Activated T-cell treated with anti-CD3 and anti-CD28 coated beads, Interleukin-2, amount 50 U/mL, for 72 hours (primary cell): ENCODE data around the gene INHA. TPM values are rescaled to one million over a fixed set of nuclear protein-coding genes. Genes with fewer than 3 reads are reported as not detected.

Experiments
- ATAC-seq, 2 donors: fragments of 150-1000 bp; cut with Tn5 transposase; replicated peaks in 1 of 2; 2 replicates each; pipeline ENCODE4 v1.10.0; 2021; ENCODE audit warnings: moderate library complexity in 2 of 2, mild to moderate bottlenecking in 1 of 2
- DNase-seq, 2 donors: peaks; one replicate each; pipeline ENCODE4 v3.0.0; 2021 to 2022; ENCODE audit warnings: mixed read lengths in 1 of 2
- H3K27ac Mint-ChIP-seq: one replicate; pipeline ENCODE4 v1.8.0; 2022; ENCODE audit warnings: mild to moderate bottlenecking, moderate library complexity, mixed read lengths
- H3K27me3 Mint-ChIP-seq: one replicate; pipeline ENCODE4 v1.8.0; 2022; ENCODE audit warnings: low read depth, mixed read lengths
- H3K36me3 Mint-ChIP-seq, 2 donors: one replicate each; pipeline ENCODE4 v1.8.0; 2022; ENCODE audit warnings: mixed read lengths in 2 of 2, mild to moderate bottlenecking in 1 of 2; ENCODE audit not compliant: insufficient read depth in 2 of 2
- H3K4me1 Mint-ChIP-seq: one replicate; pipeline ENCODE4 v1.8.0; 2022; ENCODE audit warnings: low read depth, mixed read lengths
- H3K4me3 Mint-ChIP-seq, 2 donors: one replicate each; pipeline ENCODE4 v1.8.0; 2022; ENCODE audit warnings: mild to moderate bottlenecking in 2 of 2, mixed read lengths in 2 of 2, moderate library complexity in 2 of 2
- H3K9me3 Mint-ChIP-seq, 2 donors: one replicate each; pipeline ENCODE4 v1.8.0; 2022; ENCODE audit warnings: mixed read lengths in 2 of 2
- total RNA-seq, 2 donors: library from RNA; stranded (reverse); gene quantifications; one replicate each; pipeline ENCODE4 v1.2.3, GENCODE V29; 2022

The INHA gene
- total RNA-seq, 2 donors from 2014 or later = not detected

DNA sequence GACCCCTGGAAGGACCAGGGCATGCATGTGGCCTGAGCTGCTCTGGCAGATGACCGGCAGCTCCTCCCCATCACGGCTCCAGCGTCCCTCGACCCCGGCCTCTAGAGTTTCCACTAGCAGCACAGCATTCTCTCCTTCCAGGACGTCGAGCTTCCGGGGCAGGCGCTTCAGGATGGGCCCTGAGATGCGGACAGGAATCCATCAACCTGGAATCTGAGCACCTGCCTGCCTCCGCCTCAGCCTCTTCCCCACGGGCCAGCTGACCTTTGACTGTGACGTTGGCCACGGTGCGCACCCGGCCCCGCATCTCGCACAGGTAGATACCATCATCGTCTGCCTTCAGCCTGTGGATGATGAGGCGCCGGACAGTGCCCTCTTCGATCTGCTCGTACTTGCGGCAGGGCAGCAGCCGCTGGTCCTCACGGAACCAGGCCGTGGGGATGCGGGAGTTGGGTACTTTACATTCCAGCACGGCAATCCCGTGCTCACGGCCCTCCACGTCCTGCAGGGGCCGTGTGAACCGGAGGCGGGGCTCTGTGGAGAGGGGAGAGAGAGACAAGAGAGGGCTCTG is 4.2 kb upstream of the INHA start:
- no peak for DNase-seq
- H3K4me3 Mint-ChIP-seq = no peak overlapping the region
- no peaks in the 10 kb centered on the region for H3K36me3 Mint-ChIP-seq
- no peaks in the 10 kb centered on the region for H3K9me3 Mint-ChIP-seq
- H3K4me1 Mint-ChIP-seq = no peaks in the 10 kb centered on the region
- H3K27ac Mint-ChIP-seq = no peak overlapping the region
- H3K27me3 Mint-ChIP-seq = peaks cover 34% of the 10 kb centered on the region
- no peak for ATAC-seq

DNA sequence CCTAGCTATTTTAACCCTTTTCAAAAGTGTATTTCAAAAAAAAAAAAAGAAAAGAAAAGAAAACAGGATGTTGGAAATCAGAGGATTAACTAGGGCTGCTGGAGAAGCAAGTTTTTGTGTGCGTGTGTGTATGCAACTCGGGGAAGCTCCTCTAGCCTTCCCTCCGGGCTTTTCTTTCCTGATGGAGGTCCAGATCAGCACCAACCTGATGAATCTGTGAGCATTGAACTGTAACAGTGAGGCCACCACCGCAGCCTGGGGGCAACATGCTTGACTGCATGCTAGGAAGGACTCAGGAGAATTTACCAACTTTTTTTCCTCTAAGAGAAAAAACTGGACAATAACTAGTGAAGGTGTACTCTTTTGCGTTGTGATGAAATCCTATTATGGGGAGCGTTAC is 3.1 kb upstream of the INHA start:
- ATAC-seq (no peak), DNase-seq (no peak)
- Mint-ChIP-seq H3K4me1 (no peaks in the 10 kb centered on the region), H3K36me3 (no peaks in the 10 kb centered on the region), H3K27me3 (peaks cover 43% of the 10 kb centered on the region), H3K9me3 (no peaks in the 10 kb centered on the region), H3K27ac (no peak overlapping the region), H3K4me3 (no peak overlapping the region)

DNA sequence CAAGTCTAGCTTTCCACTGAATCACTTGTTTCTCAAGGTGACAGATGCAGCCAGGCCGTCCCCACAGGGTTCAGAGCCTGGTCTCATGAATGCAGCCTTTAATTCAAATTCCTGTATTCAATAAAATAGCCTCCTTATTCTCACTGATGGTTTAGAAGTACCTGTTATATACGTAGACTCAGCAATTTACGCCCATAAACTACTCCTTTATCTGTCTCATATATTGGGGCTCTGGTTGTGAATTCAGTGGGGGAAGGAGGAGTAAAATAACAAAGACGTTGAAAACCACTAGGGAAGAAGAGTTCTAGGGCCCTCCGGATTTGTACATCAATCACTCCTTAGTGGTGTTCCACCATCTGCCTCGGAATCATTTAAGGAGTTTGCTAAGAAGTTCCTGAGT is 2.5 kb upstream of the INHA start:
- Mint-ChIP-seq H3K9me3 (no peaks in the 10 kb centered on the region), H3K27me3 (peaks cover 38% of the 10 kb centered on the region), H3K27ac (no peak overlapping the region), H3K4me1 (no peaks in the 10 kb centered on the region), H3K36me3 (no peaks in the 10 kb centered on the region), H3K4me3 (peak overlapping the region; percentile 0 to 56)
- ATAC-seq (no peak), DNase-seq (no peak)

DNA sequence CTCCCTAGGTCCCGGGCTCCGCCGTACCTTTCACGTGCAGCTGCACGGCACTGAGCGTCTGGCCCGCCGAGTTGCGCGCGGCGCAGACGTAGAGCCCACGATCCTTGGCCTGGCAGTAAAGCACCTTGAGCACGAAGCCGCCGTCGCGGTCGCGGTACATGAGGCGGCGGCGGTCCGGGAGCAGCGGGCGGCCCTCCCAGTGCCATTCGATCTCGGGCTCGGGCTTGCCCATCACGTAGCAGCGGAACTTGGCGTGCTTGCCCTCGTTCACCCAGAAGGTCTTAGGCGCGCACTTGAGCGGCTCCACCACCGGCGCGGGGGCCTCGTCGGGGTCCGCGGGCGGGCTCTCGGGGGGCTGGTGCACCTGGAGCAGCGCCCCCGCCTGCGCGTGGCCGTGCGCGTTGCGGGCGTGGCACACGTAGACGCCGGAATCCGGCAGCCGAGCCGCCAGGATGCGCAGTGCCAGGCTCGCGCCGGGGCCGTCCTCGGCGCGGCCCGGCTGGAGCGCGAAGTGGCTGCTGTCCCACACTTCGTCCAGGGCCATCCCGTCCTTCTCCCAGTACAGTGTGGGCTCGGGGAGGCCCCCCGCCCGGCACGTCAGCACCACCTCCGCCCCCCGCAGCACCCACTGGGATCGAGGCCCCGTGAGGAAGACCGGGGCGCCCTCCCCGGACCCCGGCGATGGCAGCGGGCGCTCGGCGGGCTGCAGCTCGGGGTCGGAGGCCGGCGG is 1.8 kb upstream of the INHA start:
- no peaks in the 10 kb centered on the region for H3K4me1 Mint-ChIP-seq
- H3K9me3 Mint-ChIP-seq = no peaks in the 10 kb centered on the region
- H3K36me3 Mint-ChIP-seq = no peaks in the 10 kb centered on the region
- ATAC-seq = peak; percentile 43 to 61
- H3K27ac Mint-ChIP-seq = no peak overlapping the region
- H3K27me3 Mint-ChIP-seq = peaks cover 44% of the 10 kb centered on the region
- peak overlapping the region; percentile 36 to 62 for H3K4me3 Mint-ChIP-seq
- DNase-seq = peak in 1 of 2 donors; percentile 22

DNA sequence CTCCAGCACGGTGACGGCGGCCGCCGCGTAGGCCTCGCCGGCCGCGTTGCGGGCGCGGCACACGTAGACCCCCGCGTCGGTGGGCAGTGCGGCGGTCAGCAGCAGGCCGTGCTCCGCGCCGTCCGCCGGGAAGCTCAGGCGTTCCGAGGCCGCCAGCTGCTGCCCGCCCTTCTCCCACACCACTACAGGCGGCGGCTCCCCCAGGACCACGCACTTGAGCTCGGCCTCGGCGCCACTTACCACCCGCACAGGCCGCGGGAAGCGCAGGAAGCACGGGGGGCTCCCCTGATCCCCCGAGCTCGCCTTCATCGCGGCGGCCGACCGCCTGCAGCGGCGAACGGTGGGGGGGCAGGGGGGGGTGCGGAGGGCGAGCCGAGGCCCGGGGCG is 1.2 kb upstream of the INHA start:
- Mint-ChIP-seq H3K27ac (no peak overlapping the region), H3K9me3 (no peaks in the 10 kb centered on the region)
- peak; percentile 24 to 25 for ATAC-seq

DNA sequence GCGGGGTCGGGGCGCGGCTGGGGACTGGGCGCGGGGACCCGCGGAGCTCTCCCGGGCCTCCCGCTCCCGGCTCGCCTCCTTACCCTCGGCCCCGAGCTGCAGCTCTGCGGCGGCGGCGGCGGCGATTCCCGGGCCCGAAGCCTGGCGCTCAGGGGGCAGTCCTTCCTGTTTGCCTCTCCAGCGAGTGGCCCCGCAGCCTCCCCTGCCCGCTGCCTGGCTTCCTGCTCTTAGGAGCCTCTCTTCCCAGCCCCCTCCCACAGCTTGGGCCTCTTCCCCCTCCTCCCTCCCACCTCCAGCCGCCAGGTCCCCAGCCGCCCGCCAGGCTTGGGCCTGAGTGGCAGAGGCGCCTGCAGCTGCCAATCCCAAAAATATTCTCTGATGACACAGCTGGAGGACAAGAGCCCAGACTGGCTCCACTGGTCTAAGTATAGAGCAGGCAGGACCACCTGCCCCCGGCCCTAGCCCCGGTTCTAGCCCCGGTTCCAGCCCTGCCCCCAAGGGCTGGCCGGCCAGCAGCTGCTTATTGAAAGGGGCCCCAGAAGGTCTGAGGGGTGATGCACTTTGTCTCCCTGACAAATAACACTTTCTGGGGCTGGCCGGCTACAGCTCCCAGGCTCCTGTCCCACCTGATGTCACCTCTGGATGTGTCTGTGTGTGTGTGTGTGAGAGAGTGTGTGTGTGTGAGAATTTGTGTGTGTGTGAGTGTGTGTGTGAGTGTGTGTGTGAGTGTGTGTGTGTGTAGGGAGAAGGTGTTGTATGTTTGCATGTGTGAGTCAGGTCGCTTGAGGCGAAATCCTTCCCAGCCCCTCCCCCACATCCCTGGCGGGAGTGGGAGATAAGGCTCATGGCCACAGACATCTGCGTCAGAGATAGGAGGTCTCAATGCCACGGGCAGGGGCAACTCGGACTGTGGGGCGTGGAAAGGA is 536 bp upstream of the INHA start, which contains the start of gene OBSL1:
OBSL1 (minus strand) TSS at position 229 of the 926 bp plus-strand sequence. CDS start 307 bp downstream, outside the sequence.
- Mint-ChIP-seq H3K27ac (no peak within 1 kb of the TSS), H3K4me1 (no peaks in the 10 kb centered on the region), H3K36me3 (no peaks in the 10 kb centered on the region), H3K27me3 (peaks cover 50% of the 10 kb centered on the region), H3K4me3 (peak within 1 kb of the TSS in 1 of 2 donors; percentile 62), H3K9me3 (no peaks in the 10 kb centered on the region)
- ATAC-seq (peak in 1 of 2 donors; percentile 25), DNase-seq (no peak)

More for the DNA sequence above, 1.2 kb upstream of the INHA start:
- Mint-ChIP-seq H3K36me3 (no peaks in the 10 kb centered on the region), H3K4me1 (no peaks in the 10 kb centered on the region), H3K4me3 (peak overlapping the region in 1 of 2 donors; percentile 31), H3K27me3 (peaks cover 49% of the 10 kb centered on the region)
- no peak for DNase-seq

DNA sequence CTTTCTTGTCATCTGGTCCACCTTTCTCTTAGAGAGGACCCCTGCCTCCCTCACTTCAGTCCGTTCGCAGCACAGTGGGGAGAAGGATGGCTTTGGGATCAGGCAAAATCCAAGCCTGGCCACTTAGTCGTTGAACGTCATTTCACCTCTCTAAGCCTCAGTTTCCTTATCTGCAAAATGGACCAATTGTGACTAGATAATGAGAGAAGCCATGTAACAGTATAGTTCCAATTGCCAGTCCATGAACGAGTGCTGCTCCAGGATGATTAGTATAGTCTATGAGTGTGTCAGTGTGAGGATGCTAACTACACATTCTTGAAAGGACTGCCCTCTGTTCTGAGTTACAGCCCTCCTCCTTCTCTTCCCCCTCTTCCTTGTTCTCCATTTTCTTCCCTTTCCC is 1.1 kb downstream of the INHA start:
- ATAC-seq (no peak), DNase-seq (no peak)
- no peaks in the 10 kb centered on the region for H3K9me3 Mint-ChIP-seq
- no peak overlapping the region for H3K27ac Mint-ChIP-seq
- no peak overlapping the region for H3K4me3 Mint-ChIP-seq
- peaks cover 55% of the 10 kb centered on the region for H3K27me3 Mint-ChIP-seq
- H3K36me3 Mint-ChIP-seq = no peaks in the 10 kb centered on the region
- H3K4me1 Mint-ChIP-seq = no peaks in the 10 kb centered on the region

DNA sequence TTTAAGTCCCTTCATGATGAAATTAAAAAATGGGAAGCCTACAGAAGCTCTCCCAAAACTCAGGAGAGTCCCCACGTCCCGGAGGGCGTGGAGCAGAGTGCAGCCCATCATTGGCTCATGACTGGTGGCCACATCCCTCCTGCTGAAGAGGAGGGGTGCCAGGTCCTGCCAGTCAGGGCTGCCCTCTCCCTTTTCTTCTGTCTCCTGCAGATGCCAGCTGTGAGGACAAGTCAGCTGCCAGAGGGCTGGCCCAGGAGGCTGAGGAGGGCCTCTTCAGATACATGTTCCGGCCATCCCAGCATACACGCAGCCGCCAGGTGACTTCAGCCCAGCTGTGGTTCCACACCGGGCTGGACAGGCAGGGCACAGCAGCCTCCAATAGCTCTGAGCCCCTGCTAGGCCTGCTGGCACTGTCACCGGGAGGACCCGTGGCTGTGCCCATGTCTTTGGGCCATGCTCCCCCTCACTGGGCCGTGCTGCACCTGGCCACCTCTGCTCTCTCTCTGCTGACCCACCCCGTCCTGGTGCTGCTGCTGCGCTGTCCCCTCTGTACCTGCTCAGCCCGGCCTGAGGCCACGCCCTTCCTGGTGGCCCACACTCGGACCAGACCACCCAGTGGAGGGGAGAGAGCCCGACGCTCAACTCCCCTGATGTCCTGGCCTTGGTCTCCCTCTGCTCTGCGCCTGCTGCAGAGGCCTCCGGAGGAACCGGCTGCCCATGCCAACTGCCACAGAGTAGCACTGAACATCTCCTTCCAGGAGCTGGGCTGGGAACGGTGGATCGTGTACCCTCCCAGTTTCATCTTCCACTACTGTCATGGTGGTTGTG is 2.6 kb downstream of the INHA start:
- ATAC-seq = no peak
- peaks cover 51% of the 10 kb centered on the region for H3K27me3 Mint-ChIP-seq

DNA sequence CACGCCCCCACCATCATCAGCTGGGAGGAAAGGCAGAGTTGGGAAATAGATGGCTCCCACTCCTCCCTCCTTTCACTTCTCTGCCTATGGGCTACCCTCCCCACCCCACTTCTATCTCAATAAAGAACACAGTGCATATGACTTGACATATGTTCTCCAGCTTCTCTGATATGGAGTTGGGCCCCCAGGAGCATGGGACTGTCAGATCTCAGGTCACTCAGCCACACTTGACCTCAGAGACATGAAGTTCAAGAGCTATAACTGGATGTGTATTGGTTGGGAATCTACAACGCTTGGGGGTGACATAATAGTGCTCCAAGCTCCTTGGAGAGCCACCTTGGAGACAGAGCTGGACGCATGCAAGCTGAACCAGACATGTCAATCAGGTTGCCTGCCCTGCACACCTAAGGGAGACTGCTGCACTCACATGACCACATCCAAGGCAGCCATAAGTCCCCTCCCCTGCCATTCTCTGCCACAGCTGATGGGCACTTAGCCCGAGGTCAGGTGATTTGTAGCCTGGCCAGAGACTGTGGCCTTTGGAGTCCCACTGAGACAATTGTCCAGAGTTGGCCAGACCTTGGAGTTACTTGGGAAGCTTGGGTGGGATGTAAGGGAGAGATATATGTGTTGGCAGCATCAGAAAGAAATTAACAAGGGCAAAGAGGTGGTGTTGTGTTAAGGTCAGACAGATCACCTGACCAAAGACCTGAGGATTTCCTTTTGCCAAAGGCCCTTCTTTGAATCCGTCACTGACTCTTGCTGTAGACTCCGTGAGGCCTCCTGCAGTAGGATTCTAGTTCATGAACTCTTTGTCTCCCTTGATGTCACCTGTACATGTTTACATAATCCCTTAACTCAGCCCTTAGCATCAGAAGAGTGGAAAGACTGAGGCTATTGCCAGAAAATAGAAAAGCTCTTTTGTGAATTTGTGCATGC is 3.7 kb downstream of the INHA start:
- Mint-ChIP-seq H3K4me3 (no peak overlapping the region), H3K36me3 (no peaks in the 10 kb centered on the region), H3K27ac (no peak overlapping the region), H3K4me1 (no peaks in the 10 kb centered on the region), H3K27me3 (peaks cover 47% of the 10 kb centered on the region), H3K9me3 (no peaks in the 10 kb centered on the region)
- DNase-seq = no peak
- ATAC-seq = peak in 1 of 2 donors; percentile 19

More for the DNA sequence above, 2.6 kb downstream of the INHA start:
- DNase-seq = no peak
- no peaks in the 10 kb centered on the region for H3K36me3 Mint-ChIP-seq
- H3K4me1 Mint-ChIP-seq = no peaks in the 10 kb centered on the region
- H3K9me3 Mint-ChIP-seq = no peaks in the 10 kb centered on the region
- no peak overlapping the region for H3K27ac Mint-ChIP-seq
- no peak overlapping the region for H3K4me3 Mint-ChIP-seq

DNA sequence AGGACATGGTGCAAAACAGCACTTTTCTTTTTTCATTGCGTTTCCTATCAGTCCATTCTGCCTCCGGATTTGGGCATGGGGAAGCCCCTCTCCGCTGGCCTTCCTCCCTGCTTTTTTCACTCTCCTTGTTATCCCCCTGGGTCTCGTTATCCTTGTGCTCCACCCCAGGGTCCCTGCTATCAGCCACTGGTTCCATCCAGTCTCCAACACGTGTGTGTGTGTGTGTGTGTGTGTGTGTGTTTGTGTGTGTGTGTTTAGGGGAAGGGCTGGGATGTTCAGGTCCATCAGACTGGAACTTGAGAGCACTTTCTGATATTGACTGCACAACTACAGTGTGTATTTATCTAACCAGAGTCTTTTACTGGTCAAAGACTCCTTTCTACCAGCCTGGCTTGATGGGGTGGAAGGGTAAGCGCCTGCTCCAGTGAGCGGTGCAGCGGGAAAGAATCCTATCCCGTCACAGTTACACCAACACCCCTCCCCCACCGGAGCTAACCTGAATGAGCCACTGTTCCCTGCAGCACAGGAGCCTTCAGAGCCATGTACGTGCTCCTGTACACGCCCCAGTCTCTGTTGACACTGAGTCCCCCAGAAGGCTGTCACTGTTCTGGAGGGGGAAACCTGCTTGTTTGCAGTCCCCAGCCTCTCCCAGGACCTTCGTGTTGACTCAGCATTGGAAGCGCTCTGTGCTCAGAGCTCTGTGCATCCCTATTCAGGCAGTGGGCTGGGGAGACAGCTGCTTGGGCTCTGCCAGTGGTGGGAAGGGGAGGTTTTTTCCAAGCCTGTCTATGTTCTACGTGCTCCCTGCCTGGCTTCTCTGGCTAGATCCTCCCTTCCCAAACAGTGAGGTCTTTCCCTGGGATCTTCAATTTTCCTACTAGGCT is 4.6 kb downstream of the INHA start:
- peaks cover 43% of the 10 kb centered on the region for H3K27me3 Mint-ChIP-seq
- no peaks in the 10 kb centered on the region for H3K9me3 Mint-ChIP-seq
- H3K36me3 Mint-ChIP-seq = no peaks in the 10 kb centered on the region
- DNase-seq (no peak), ATAC-seq (no peak)
- H3K27ac Mint-ChIP-seq = no peak overlapping the region
- no peak overlapping the region for H3K4me3 Mint-ChIP-seq
- H3K4me1 Mint-ChIP-seq = no peaks in the 10 kb centered on the region
